ENCODE data around the gene PDGFRB.

PDGFRB gene

GRCh38 chr5:150181766-150182545 lies 26.3 kb upstream of the PDGFRB start:
- Histone ChIP-seq H3K4me3 (ENCODE audit: low read depth, low read length) (no peak overlapping the region), H3K4me1 (ENCODE audit: control insufficient read depth, insufficient read depth, low read length) (peaks cover 28% of the 10 kb centered on the region), H3K9me3 (ENCODE audit: control insufficient read depth, insufficient read depth, low read depth, low read length) (no peaks in the 10 kb centered on the region), H3K9ac (ENCODE audit: low read length) (no peak overlapping the region), H3K36me3 (ENCODE audit: control insufficient read depth, insufficient read depth, low read length) (no peaks in the 10 kb centered on the region), H3K27me3 (ENCODE audit: control insufficient read depth, insufficient read depth, low read length) (peaks cover 26% of the 10 kb centered on the region), H3K27ac (ENCODE audit: low read depth, low read length) (no peak overlapping the region)

GRCh38 chr5:150181027-150181426 lies 25.4 kb upstream of the PDGFRB start:
- no peaks in the 10 kb centered on the region for H3K36me3 ChIP-seq (ENCODE audit: control insufficient read depth, insufficient read depth, low read length)
- H3K4me3 ChIP-seq (ENCODE audit: low read depth, low read length): no peak overlapping the region
- no peaks in the 10 kb centered on the region for H3K9me3 ChIP-seq (ENCODE audit: control insufficient read depth, insufficient read depth, low read depth, low read length)
- peaks cover 19% of the 10 kb centered on the region for H3K4me1 ChIP-seq (ENCODE audit: control insufficient read depth, insufficient read depth, low read length)
- peaks cover 16% of the 10 kb centered on the region for H3K27me3 ChIP-seq (ENCODE audit: control insufficient read depth, insufficient read depth, low read length)
- no peak overlapping the region for H3K9ac ChIP-seq (ENCODE audit: low read length)
- H3K27ac ChIP-seq (ENCODE audit: low read depth, low read length): no peak overlapping the region

GRCh38 chr5:150180241-150181026 lies 24.8 kb upstream of the PDGFRB start:
- peaks cover 14% of the 10 kb centered on the region; the same call in 1 of the 2 replicates for H3K4me1 ChIP-seq (ENCODE audit: control insufficient read depth, insufficient read depth, low read length)
- H3K9ac ChIP-seq (ENCODE audit: low read length): no peak overlapping the region
- no peak overlapping the region for H3K4me3 ChIP-seq (ENCODE audit: low read depth, low read length)
- no peaks in the 10 kb centered on the region for H3K9me3 ChIP-seq (ENCODE audit: control insufficient read depth, insufficient read depth, low read depth, low read length)
- peaks cover 11% of the 10 kb centered on the region; the same call in 1 of the 2 replicates for H3K27me3 ChIP-seq (ENCODE audit: control insufficient read depth, insufficient read depth, low read length)
- H3K27ac ChIP-seq (ENCODE audit: low read depth, low read length): no peak overlapping the region
- no peaks in the 10 kb centered on the region for H3K36me3 ChIP-seq (ENCODE audit: control insufficient read depth, insufficient read depth, low read length)

DNA sequence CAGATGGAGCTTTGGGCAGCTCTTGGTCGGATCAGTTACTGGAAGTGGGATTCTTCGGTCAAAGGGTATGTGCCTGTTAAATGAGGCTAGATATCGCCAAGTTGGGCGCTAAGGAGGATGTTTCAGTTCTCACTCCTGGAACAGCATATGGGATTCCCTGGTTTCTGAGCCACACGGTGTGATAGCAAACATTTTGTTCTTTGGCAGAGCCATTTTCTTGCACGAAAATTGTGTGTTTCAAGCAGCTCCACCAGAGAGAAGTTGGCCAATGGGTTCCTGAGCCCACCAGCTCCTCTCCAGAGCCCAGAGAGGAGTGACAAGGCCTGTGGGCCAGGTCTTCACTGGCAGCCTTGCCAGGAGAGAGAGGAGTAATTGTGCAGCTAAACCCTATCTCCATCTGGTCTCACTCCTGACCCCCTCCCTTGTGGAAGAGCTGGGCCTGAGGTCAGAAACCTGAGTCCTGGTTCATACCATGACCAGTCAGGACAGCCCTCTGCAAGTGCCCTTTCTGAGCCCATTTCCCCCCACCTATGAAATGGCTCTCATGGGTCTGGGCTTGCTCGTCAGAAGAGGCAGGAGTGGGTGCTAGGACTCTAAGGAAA lies 23.5 kb upstream of the PDGFRB start:
- no peaks in the 10 kb centered on the region for H3K9me3 ChIP-seq (ENCODE audit: control insufficient read depth, insufficient read depth, low read depth, low read length)
- H3K4me1 ChIP-seq (ENCODE audit: control insufficient read depth, insufficient read depth, low read length): peaks cover 5% of the 10 kb centered on the region; the same call in 1 of the 2 replicates
- H3K27ac ChIP-seq (ENCODE audit: low read depth, low read length): no peak overlapping the region
- peaks cover 11% of the 10 kb centered on the region for H3K27me3 ChIP-seq (ENCODE audit: control insufficient read depth, insufficient read depth, low read length)
- no peak overlapping the region for H3K9ac ChIP-seq (ENCODE audit: low read length)
- H3K36me3 ChIP-seq (ENCODE audit: control insufficient read depth, insufficient read depth, low read length): no peaks in the 10 kb centered on the region
- H3K4me3 ChIP-seq (ENCODE audit: low read depth, low read length): no peak overlapping the region

- no peak overlapping the region for H3K9ac ChIP-seq (ENCODE audit: low read length)
- no peaks in the 10 kb centered on the region for H3K36me3 ChIP-seq (ENCODE audit: control insufficient read depth, insufficient read depth, low read length)
- no peaks in the 10 kb centered on the region; the same call in 1 of the 2 replicates for H3K4me1 ChIP-seq (ENCODE audit: control insufficient read depth, insufficient read depth, low read length)
Observed at GRCh38 chr5:150178262-150178661, 22.6 kb upstream of the PDGFRB start.

GRCh38 chr5:150177721-150178120 lies 22.1 kb upstream of the PDGFRB start:
- H3K9ac ChIP-seq (ENCODE audit: low read length): no peak overlapping the region
- no peaks in the 10 kb centered on the region; the same call in 1 of the 2 replicates for H3K4me1 ChIP-seq (ENCODE audit: control insufficient read depth, insufficient read depth, low read length)
- H3K27me3 ChIP-seq (ENCODE audit: control insufficient read depth, insufficient read depth, low read length): peaks cover 14% of the 10 kb centered on the region
- H3K27ac ChIP-seq (ENCODE audit: low read depth, low read length): no peak overlapping the region
- H3K9me3 ChIP-seq (ENCODE audit: control insufficient read depth, insufficient read depth, low read depth, low read length): no peaks in the 10 kb centered on the region
- H3K36me3 ChIP-seq (ENCODE audit: control insufficient read depth, insufficient read depth, low read length): no peaks in the 10 kb centered on the region
- no peak overlapping the region for H3K4me3 ChIP-seq (ENCODE audit: low read depth, low read length)

More at GRCh38 chr5:150178262-150178661, 22.6 kb upstream of the PDGFRB start:
- Histone ChIP-seq H3K4me3 (ENCODE audit: low read depth, low read length) (no peak overlapping the region), H3K27me3 (ENCODE audit: control insufficient read depth, insufficient read depth, low read length) (peaks cover 12% of the 10 kb centered on the region), H3K9me3 (ENCODE audit: control insufficient read depth, insufficient read depth, low read depth, low read length) (no peaks in the 10 kb centered on the region), H3K27ac (ENCODE audit: low read depth, low read length) (no peak overlapping the region)

DNA sequence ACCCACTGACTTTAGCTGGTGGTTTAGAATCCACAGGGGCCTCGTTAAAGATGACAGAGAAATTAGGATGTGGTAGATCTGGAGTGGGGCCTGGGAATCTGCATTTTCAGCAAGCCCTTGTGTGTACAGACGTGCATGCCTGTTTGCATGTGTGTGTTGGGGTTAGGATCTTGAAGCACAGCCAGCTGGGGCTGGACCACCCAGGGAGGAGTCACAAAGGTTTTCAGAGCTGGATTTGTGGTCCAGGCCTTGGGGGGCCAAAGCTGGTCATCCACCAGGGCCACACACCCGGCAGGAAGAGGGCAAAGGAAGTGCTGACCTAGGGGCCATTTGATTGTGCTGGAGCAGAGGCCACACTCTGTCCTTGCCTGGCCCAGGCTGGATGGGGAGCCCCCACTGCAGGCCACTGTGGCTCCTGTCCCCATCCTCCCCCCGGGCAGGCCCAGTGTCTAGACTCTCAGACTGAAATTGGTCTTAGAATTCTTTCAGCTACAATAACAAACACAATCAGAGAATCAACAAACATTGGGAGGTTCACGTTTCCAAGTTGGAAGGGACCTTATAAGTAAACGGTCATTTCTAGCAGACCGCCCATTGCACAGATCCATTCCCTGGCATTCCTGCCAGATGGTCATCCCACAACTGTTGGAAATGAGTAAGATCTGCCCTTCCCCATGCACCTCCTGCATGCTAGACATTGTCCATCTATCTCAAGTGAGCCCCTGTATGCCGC lies 21.3 kb upstream of the PDGFRB start:
- Histone ChIP-seq H3K36me3 (ENCODE audit: control insufficient read depth, insufficient read depth, low read length) (no peaks in the 10 kb centered on the region), H3K27me3 (ENCODE audit: control insufficient read depth, insufficient read depth, low read length) (peaks cover 21% of the 10 kb centered on the region), H3K4me1 (ENCODE audit: control insufficient read depth, insufficient read depth, low read length) (no peaks in the 10 kb centered on the region; the same call in 1 of the 2 replicates), H3K9me3 (ENCODE audit: control insufficient read depth, insufficient read depth, low read depth, low read length) (no peaks in the 10 kb centered on the region), H3K9ac (ENCODE audit: low read length) (no peak overlapping the region), H3K4me3 (ENCODE audit: low read depth, low read length) (no peak overlapping the region), H3K27ac (ENCODE audit: low read depth, low read length) (no peak overlapping the region)

DNA sequence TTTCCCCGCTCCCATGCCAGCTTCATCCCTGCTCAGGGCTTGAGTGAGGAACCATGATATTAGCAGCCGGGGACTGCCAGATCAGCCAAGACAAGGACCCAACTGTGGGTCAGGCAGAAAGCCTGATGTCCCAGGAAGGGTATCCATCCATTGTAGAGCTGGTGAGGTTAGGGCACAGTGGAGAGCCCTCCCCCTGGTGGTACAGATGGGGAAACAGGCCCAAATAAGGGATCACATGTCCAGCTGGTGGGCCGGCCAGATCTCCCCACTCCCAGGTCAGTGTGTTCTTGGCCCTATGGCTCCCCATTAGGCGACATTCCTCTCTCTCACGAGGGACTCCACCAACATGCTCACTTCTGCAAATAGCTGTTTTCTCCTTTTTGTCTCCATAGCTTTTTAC lies 19.9 kb upstream of the PDGFRB start:
- H3K4me3 ChIP-seq (ENCODE audit: low read depth, low read length): no peak overlapping the region
- no peak overlapping the region for H3K9ac ChIP-seq (ENCODE audit: low read length)
- no peaks in the 10 kb centered on the region for H3K9me3 ChIP-seq (ENCODE audit: control insufficient read depth, insufficient read depth, low read depth, low read length)
- H3K27me3 ChIP-seq (ENCODE audit: control insufficient read depth, insufficient read depth, low read length): peaks cover 33% of the 10 kb centered on the region
- H3K27ac ChIP-seq (ENCODE audit: low read depth, low read length): no peak overlapping the region
- H3K4me1 ChIP-seq (ENCODE audit: control insufficient read depth, insufficient read depth, low read length): no peaks in the 10 kb centered on the region; the same call in 1 of the 2 replicates
- H3K36me3 ChIP-seq (ENCODE audit: control insufficient read depth, insufficient read depth, low read length): no peaks in the 10 kb centered on the region

- Histone ChIP-seq H3K36me3 (ENCODE audit: control insufficient read depth, insufficient read depth, low read length) (no peaks in the 10 kb centered on the region), H3K27ac (ENCODE audit: low read depth, low read length) (no peak overlapping the region), H3K9me3 (ENCODE audit: control insufficient read depth, insufficient read depth, low read depth, low read length) (no peaks in the 10 kb centered on the region), H3K9ac (ENCODE audit: low read length) (no peak overlapping the region), H3K27me3 (ENCODE audit: control insufficient read depth, insufficient read depth, low read length) (peaks cover 37% of the 10 kb centered on the region), H3K4me1 (ENCODE audit: control insufficient read depth, insufficient read depth, low read length) (no peaks in the 10 kb centered on the region; the same call in 1 of the 2 replicates), H3K4me3 (ENCODE audit: low read depth, low read length) (no peak overlapping the region)
Observed at GRCh38 chr5:150175076-150175475, 19.4 kb upstream of the PDGFRB start.

DNA sequence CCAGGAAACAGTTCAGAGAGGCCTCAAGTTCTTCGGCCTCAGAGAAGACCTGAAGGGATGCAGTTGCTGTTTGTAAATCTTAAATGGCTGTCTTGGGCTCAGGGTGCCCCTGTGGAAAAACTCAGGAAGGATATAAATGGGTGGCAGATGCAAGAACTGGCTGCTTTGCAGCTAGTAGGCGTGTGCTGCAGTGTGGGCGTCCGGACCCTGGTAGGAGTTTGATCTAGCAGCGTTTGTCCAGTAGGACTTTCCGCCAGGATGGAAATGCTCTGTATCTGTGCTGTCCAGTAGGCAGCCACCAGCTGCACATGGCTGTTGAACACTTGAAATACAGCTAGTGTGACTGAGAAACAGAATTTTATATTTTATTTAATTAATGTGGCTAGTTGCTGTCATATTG lies 18.6 kb upstream of the PDGFRB start:
- Histone ChIP-seq H3K27me3 (ENCODE audit: control insufficient read depth, insufficient read depth, low read length) (peaks cover 45% of the 10 kb centered on the region), H3K4me1 (ENCODE audit: control insufficient read depth, insufficient read depth, low read length) (no peaks in the 10 kb centered on the region; the same call in 1 of the 2 replicates), H3K9ac (ENCODE audit: low read length) (no peak overlapping the region), H3K36me3 (ENCODE audit: control insufficient read depth, insufficient read depth, low read length) (no peaks in the 10 kb centered on the region), H3K27ac (ENCODE audit: low read depth, low read length) (no peak overlapping the region), H3K9me3 (ENCODE audit: control insufficient read depth, insufficient read depth, low read depth, low read length) (no peaks in the 10 kb centered on the region), H3K4me3 (ENCODE audit: low read depth, low read length) (no peak overlapping the region)
